ENCODE results near the gene STAB2. TPM values are rescaled to one million over a fixed set of nuclear protein-coding genes. Genes with fewer than 3 reads are reported as not detected.

The STAB2 gene
- total RNA-seq, 1 donor from 2014 or later, result not detected

- no peaks in the 10 kb centered on the region for H3K36me3 Mint-ChIP-seq (ENCODE audit: low read depth)
- no peak for DNase-seq (ENCODE audit: low spot score)
- peaks cover 12% of the 10 kb centered on the region for H3K27me3 Mint-ChIP-seq (ENCODE audit: low read depth)
- peaks cover 5% of the 10 kb centered on the region for H3K9me3 Mint-ChIP-seq (ENCODE audit: low read depth)
- no peak overlapping the region for H3K27ac Mint-ChIP-seq (ENCODE audit: unreplicated experiment)
- TF ChIP-seq, protein P1, sequence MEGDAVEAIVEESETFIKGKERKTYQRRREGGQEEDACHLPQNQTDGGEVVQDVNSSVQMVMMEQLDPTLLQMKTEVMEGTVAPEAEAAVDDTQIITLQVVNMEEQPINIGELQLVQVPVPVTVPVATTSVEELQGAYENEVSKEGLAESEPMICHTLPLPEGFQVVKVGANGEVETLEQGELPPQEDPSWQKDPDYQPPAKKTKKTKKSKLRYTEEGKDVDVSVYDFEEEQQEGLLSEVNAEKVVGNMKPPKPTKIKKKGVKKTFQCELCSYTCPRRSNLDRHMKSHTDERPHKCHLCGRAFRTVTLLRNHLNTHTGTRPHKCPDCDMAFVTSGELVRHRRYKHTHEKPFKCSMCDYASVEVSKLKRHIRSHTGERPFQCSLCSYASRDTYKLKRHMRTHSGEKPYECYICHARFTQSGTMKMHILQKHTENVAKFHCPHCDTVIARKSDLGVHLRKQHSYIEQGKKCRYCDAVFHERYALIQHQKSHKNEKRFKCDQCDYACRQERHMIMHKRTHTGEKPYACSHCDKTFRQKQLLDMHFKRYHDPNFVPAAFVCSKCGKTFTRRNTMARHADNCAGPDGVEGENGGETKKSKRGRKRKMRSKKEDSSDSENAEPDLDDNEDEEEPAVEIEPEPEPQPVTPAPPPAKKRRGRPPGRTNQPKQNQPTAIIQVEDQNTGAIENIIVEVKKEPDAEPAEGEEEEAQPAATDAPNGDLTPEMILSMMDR (IDR thresholded peaks at IDR 0.05), result no peak
- no peaks in the 10 kb centered on the region for H3K4me1 Mint-ChIP-seq (ENCODE audit: low read depth)
- H3K4me3 Mint-ChIP-seq (ENCODE audit: unreplicated experiment), result no peak overlapping the region
Observed at GRCh38 chr12:103637021-103637420, 49.9 kb downstream of the STAB2 start.

DNA sequence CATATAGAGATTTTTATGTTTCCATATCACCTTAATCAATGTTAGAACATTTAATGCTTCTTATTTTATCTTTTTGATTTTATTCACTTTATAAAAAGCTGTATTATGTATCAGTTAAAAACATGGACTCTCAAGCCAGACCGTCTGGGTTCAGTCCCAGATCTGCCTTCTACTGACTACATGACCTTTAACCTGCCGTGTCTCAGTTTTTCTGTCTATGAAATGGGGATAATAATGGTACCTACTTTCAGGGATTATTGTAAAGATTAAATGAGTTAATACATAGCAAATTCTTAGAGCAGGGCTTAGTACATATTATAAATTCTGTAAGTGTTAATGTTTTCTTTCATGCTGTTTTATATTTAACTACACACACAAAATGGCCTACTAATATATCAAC lies 50.4 kb downstream of the STAB2 start:
- H3K27me3 Mint-ChIP-seq (ENCODE audit: low read depth), result peaks cover 11% of the 10 kb centered on the region
- peaks cover 4% of the 10 kb centered on the region for H3K9me3 Mint-ChIP-seq (ENCODE audit: low read depth)
- no peaks in the 10 kb centered on the region for H3K36me3 Mint-ChIP-seq (ENCODE audit: low read depth)
- no peak overlapping the region for H3K27ac Mint-ChIP-seq (ENCODE audit: unreplicated experiment)
- no peak for DNase-seq (ENCODE audit: low spot score)
- no peak overlapping the region for H3K4me3 Mint-ChIP-seq (ENCODE audit: unreplicated experiment)
- H3K4me1 Mint-ChIP-seq (ENCODE audit: low read depth), result no peaks in the 10 kb centered on the region
- TF ChIP-seq, protein P1 (IDR thresholded peaks at IDR 0.05), result no peak

DNA sequence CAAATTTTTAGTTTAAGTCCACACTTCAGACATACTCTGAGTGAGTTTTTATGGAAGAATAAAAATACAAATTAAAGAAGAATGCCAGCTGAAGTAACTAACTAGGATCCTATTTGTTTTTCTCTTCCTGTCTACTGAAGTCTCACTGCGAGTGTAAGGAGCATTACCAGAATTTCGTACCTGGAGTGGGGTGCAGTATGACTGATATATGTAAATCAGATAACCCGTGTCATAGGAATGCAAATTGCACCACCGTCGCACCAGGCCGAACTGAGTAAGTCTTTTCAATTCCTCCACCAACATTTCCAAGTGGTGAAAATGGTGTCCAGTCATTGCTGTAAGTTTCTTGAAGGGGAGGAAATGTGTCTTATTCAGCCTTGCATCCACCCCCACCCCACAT lies 52.9 kb downstream of the STAB2 start:
- peaks cover 9% of the 10 kb centered on the region for H3K27me3 Mint-ChIP-seq (ENCODE audit: low read depth)
- TF ChIP-seq, protein P1 (IDR thresholded peaks at IDR 0.05), result no peak
- no peak overlapping the region for H3K27ac Mint-ChIP-seq (ENCODE audit: unreplicated experiment)
- H3K9me3 Mint-ChIP-seq (ENCODE audit: low read depth), result peaks cover 4% of the 10 kb centered on the region
- no peak overlapping the region for H3K4me3 Mint-ChIP-seq (ENCODE audit: unreplicated experiment)
- H3K36me3 Mint-ChIP-seq (ENCODE audit: low read depth), result no peaks in the 10 kb centered on the region
- DNase-seq (ENCODE audit: low spot score), result no peak
- H3K4me1 Mint-ChIP-seq (ENCODE audit: low read depth), result peaks cover under 1% of the 10 kb centered on the region

DNA sequence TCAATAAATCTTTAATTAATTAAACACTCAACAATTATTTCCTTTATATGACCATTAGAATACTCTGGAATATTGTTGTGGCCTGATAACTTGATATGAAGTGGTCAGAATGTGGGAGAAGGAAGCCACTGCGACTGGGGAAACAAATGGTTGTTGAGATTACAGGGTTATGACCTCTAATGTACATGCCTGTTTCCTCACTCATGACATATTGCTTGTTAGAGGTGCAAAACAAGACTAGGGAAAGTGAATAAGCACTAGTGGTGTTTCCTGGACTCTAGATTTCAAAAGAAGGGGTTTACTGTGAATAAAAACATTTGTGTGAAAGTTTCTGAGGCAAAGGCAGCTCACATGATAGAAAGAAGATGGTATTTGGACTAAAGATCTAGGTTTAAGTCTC lies 53.3 kb downstream of the STAB2 start:
- TF ChIP-seq, protein P1 (IDR thresholded peaks at IDR 0.05), result no peak
- Mint-ChIP-seq H3K4me3 (ENCODE audit: unreplicated experiment) (no peak overlapping the region), H3K9me3 (ENCODE audit: low read depth) (peaks cover 4% of the 10 kb centered on the region), H3K27me3 (ENCODE audit: low read depth) (peaks cover 9% of the 10 kb centered on the region), H3K27ac (ENCODE audit: unreplicated experiment) (no peak overlapping the region), H3K4me1 (ENCODE audit: low read depth) (peaks cover 5% of the 10 kb centered on the region), H3K36me3 (ENCODE audit: low read depth) (no peaks in the 10 kb centered on the region)
- DNase-seq (ENCODE audit: low spot score), result no peak

DNA sequence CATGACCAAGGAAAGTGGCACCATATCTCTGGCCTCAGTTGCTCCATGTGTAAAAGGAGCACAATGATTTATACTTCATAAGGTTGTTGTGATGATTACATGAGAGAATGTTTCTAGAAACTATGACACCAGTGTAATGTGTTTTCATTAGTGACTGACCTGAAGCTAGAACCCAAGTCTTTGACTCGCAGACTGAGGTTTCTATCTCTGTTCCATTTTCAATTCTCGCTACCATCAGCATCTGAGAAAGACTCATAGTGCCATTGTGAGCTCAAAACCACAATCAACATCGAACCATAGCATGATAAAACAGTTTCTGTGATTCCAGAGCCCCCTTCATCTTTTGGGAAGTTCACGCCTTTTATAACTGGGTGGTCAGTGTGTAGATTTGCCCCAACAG lies 53.8 kb downstream of the STAB2 start:
- Mint-ChIP-seq H3K9me3 (ENCODE audit: low read depth) (peaks cover 4% of the 10 kb centered on the region), H3K27me3 (ENCODE audit: low read depth) (peaks cover 9% of the 10 kb centered on the region), H3K4me1 (ENCODE audit: low read depth) (peaks cover 6% of the 10 kb centered on the region)

More for the DNA sequence above, 53.8 kb downstream of the STAB2 start:
- Mint-ChIP-seq H3K4me3 (ENCODE audit: unreplicated experiment) (no peak overlapping the region), H3K27ac (ENCODE audit: unreplicated experiment) (no peak overlapping the region), H3K36me3 (ENCODE audit: low read depth) (no peaks in the 10 kb centered on the region)
- DNase-seq (ENCODE audit: low spot score), result no peak
- TF ChIP-seq, protein P1 (IDR thresholded peaks at IDR 0.05), result no peak

Measured in chondrocyte (in vitro differentiated cells).